Brain microvascular endothelial cell (primary cell): ENCODE data around the gene GLI1.

Experiments used
- DNase-seq: peaks from one replicate; pipeline ENCODE4 v3.0.0-alpha.2; 2020
- H3K27ac ChIP-seq: fragments of 250-450 bp; sonication (Bioruptor Pico); 2 replicates; pipeline ENCODE4 v1.5.1; 2020; ENCODE audit warnings: mild to moderate bottlenecking, moderate library complexity
- H3K27me3 ChIP-seq: fragments of 250-450 bp; sonication (Bioruptor Pico); replicated peaks from 2 replicates; pipeline ENCODE4 v1.5.1; 2020; ENCODE audit warnings: mild to moderate bottlenecking
- H3K36me3 ChIP-seq: fragments of 250-450 bp; sonication (Bioruptor Pico); replicated peaks from 2 replicates; pipeline ENCODE4 v1.5.1; 2020; ENCODE audit warnings: mild to moderate bottlenecking
- H3K4me3 ChIP-seq: 2 replicates; pipeline ENCODE4 v1.5.1; 2011; ENCODE audit warnings: low read depth, mild to moderate bottlenecking, control low read depth, low read length, moderate library complexity
- in situ Hi-C: cut with HindIII; loops from 2 replicates; pipeline ENCODE4 v1.10.0; 2017; ENCODE audit warnings: low sequenced_read_pairs, low pct_ligation_motif_present
- TF ChIP-seq, protein P1 (sequence below): IDR thresholded peaks from 2 replicates; pipeline ENCODE4 v1.5.1; 2011; ENCODE audit warnings: low read depth, mild to moderate bottlenecking, moderate library complexity, low read length, control low read depth, inconsistent platforms; ENCODE audit errors: missing control alignments

Gene GLI1

DNA sequence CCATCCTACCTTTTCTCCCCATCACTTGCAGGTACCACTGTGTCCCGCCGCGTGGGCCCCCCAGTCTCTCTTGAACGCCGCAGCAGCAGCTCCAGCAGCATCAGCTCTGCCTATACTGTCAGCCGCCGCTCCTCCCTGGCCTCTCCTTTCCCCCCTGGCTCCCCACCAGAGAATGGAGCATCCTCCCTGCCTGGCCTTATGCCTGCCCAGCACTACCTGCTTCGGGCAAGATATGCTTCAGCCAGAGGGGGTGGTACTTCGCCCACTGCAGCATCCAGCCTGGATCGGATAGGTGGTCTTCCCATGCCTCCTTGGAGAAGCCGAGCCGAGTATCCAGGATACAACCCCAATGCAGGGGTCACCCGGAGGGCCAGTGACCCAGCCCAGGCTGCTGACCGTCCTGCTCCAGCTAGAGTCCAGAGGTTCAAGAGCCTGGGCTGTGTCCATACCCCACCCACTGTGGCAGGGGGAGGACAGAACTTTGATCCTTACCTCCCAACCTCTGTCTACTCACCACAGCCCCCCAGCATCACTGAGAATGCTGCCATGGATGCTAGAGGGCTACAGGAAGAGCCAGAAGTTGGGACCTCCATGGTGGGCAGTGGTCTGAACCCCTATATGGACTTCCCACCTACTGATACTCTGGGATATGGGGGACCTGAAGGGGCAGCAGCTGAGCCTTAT lies 10.8 kb downstream of the GLI1 start:
- in situ Hi-C loops, result no loop called here

DNA sequence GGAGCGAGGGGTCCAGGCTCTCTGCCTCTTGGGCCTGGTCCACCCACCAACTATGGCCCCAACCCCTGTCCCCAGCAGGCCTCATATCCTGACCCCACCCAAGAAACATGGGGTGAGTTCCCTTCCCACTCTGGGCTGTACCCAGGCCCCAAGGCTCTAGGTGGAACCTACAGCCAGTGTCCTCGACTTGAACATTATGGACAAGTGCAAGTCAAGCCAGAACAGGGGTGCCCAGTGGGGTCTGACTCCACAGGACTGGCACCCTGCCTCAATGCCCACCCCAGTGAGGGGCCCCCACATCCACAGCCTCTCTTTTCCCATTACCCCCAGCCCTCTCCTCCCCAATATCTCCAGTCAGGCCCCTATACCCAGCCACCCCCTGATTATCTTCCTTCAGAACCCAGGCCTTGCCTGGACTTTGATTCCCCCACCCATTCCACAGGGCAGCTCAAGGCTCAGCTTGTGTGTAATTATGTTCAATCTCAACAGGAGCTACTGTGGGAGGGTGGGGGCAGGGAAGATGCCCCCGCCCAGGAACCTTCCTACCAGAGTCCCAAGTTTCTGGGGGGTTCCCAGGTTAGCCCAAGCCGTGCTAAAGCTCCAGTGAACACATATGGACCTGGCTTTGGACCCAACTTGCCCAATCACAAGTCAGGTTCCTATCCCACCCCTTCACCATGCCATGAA lies 11.5 kb downstream of the GLI1 start:
- Histone ChIP-seq H3K36me3 (no peaks in the 10 kb centered on the region), H3K27me3 (peaks cover 45% of the 10 kb centered on the region), H3K4me3 (no peak overlapping the region), H3K27ac (no peak overlapping the region)
- in situ Hi-C loops, result no loop called here
- TF ChIP-seq, protein P1, sequence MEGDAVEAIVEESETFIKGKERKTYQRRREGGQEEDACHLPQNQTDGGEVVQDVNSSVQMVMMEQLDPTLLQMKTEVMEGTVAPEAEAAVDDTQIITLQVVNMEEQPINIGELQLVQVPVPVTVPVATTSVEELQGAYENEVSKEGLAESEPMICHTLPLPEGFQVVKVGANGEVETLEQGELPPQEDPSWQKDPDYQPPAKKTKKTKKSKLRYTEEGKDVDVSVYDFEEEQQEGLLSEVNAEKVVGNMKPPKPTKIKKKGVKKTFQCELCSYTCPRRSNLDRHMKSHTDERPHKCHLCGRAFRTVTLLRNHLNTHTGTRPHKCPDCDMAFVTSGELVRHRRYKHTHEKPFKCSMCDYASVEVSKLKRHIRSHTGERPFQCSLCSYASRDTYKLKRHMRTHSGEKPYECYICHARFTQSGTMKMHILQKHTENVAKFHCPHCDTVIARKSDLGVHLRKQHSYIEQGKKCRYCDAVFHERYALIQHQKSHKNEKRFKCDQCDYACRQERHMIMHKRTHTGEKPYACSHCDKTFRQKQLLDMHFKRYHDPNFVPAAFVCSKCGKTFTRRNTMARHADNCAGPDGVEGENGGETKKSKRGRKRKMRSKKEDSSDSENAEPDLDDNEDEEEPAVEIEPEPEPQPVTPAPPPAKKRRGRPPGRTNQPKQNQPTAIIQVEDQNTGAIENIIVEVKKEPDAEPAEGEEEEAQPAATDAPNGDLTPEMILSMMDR, result no peak
- DNase-seq, result no peak

More for the DNA sequence above, 10.8 kb downstream of the GLI1 start:
- no peak for DNase-seq
- TF ChIP-seq, protein P1, result no peak
- H3K4me3 ChIP-seq, result no peak overlapping the region
- H3K27me3 ChIP-seq, result peaks cover 41% of the 10 kb centered on the region
- no peaks in the 10 kb centered on the region for H3K36me3 ChIP-seq
- no peak overlapping the region for H3K27ac ChIP-seq

DNA sequence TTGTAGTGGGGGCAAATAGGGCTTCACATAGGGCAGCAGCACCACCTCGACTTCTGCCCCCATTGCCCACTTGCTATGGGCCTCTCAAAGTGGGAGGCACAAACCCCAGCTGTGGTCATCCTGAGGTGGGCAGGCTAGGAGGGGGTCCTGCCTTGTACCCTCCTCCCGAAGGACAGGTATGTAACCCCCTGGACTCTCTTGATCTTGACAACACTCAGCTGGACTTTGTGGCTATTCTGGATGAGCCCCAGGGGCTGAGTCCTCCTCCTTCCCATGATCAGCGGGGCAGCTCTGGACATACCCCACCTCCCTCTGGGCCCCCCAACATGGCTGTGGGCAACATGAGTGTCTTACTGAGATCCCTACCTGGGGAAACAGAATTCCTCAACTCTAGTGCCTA lies 12.1 kb downstream of the GLI1 start:
- Histone ChIP-seq H3K27me3 (peaks cover 48% of the 10 kb centered on the region), H3K27ac (no peak overlapping the region), H3K4me3 (no peak overlapping the region), H3K36me3 (no peaks in the 10 kb centered on the region)
- TF ChIP-seq, protein P1, result no peak
- in situ Hi-C loops, result no loop called here
- no peak for DNase-seq

DNA sequence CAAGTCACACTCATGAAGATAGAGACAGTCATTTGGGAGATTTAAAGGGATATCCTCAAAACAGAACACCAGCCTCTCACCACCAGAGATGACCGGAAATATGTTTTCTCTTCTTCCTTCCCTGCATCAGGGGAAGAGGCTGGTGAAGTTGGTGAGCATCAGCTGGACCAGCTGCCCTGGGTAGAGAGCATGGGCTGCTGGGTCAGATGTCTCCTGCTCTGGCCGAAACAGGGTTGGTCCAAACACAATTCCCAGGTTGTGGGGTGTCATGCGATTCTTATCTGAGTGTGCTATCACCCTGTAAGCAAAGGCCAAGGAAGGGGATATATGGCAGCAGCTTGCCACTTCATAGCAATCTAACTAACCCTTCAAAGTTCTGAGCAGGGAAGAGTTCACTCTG lies 12.8 kb downstream of the GLI1 start:
- in situ Hi-C loops, result no loop called here
- Histone ChIP-seq H3K27ac (no peak overlapping the region), H3K4me3 (no peak overlapping the region), H3K36me3 (no peaks in the 10 kb centered on the region), H3K27me3 (peaks cover 48% of the 10 kb centered on the region)
- DNase-seq, result no peak
- TF ChIP-seq, protein P1, result no peak

DNA sequence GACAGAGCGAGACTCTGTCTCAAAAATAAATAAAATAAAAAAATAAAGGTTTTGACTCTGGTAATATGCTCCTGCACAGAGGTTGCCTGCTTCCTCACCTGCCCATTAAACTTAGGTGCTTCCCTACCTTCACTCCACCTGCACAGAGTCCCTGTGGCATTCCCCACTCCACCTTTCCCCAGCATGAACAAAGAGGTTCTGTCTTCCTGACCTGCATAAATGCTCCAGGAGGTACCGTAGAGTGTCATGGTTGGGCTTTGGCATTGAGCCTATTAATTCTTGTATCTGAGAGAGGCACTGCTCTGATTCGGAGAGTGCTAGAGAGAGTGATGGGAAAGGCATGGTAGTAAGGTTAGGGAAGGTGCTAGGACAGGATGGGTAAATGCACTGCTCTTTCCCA lies 13.8 kb downstream of the GLI1 start:
- Histone ChIP-seq H3K27me3 (peaks cover 48% of the 10 kb centered on the region), H3K36me3 (no peaks in the 10 kb centered on the region)
- in situ Hi-C loops, result no loop called here

More for the DNA sequence above, 13.8 kb downstream of the GLI1 start:
- Histone ChIP-seq H3K4me3 (no peak overlapping the region), H3K27ac (no peak overlapping the region)
- TF ChIP-seq, protein P1, result no peak
- no peak for DNase-seq
